ENCODE data around the gene RXRA. TPM values are rescaled to one million over a fixed set of nuclear protein-coding genes. Genes with fewer than 3 reads are reported as not detected.

Gene RXRA
- polyA plus RNA-seq, 1 experiment: 5.3 TPM

DNA sequence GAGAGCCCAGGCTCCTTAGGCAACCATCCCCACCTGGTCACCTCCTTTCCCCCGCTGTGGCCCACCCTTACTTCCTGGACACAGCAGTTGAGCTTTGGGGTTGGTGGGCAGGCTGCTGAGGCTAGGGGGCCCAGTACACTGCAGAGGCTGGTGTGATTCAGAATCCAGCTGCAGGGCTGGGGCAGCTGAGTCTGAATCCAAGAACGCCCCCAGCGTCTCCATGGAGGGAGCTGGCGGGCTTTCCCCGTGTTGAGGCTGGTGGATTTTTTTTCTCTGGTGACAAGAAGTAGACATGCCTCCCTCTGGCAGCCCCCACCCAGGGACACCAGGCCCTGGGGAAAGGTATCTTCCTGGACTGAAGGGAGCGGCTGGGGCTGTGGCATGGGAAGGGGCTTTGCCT is 104.8 kb downstream of the RXRA start:
- CTCF ChIA-PET: interaction anchor here (3.0 kb wide), 1 partner anchor 261 kb away, joined by 16 read pairs; no protein-coding TSS in a partner anchor
- H3K9me3 ChIP-seq (ENCODE audit: control insufficient read depth, insufficient read depth, low read length): no peaks in the 10 kb centered on the region; the same call in 1 of the 2 replicates
- TF ChIP-seq, protein P1, sequence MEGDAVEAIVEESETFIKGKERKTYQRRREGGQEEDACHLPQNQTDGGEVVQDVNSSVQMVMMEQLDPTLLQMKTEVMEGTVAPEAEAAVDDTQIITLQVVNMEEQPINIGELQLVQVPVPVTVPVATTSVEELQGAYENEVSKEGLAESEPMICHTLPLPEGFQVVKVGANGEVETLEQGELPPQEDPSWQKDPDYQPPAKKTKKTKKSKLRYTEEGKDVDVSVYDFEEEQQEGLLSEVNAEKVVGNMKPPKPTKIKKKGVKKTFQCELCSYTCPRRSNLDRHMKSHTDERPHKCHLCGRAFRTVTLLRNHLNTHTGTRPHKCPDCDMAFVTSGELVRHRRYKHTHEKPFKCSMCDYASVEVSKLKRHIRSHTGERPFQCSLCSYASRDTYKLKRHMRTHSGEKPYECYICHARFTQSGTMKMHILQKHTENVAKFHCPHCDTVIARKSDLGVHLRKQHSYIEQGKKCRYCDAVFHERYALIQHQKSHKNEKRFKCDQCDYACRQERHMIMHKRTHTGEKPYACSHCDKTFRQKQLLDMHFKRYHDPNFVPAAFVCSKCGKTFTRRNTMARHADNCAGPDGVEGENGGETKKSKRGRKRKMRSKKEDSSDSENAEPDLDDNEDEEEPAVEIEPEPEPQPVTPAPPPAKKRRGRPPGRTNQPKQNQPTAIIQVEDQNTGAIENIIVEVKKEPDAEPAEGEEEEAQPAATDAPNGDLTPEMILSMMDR (IDR thresholded peaks at IDR 0.05; ENCODE audit: low read depth, low read length): no peak
- no peak overlapping the region for H3K27ac ChIP-seq (ENCODE audit: low read depth, low read length)
- H3K4me3 ChIP-seq (ENCODE audit: low read depth, low read length): no peak overlapping the region
- POLR2A ChIA-PET: no interaction called here
- H3K27me3 ChIP-seq (ENCODE audit: control insufficient read depth, insufficient read depth, low read length): no peaks in the 10 kb centered on the region
- no peak for DNase-seq (ENCODE audit: low read depth, low spot score)

DNA sequence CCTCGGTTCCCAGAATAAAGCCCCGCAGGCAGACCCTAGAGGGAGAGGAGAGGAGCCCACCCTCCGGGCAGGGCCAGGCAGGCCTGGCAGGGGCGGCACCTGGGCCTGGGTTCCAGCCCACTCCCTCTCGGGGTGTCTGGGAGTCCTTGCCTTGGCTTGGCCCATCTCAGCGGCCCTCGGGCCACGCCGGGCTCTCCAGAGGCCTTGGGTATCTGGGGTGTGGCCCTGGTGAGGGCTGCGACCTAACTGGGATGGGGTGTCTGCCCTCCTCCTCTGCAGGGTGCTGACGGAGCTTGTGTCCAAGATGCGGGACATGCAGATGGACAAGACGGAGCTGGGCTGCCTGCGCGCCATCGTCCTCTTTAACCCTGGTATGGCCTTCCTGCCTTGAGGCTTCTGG is 105.4 kb downstream of the RXRA start:
- CTCF ChIA-PET: interaction anchor here (3.0 kb wide), 1 partner anchor 261 kb away, joined by 16 read pairs; no protein-coding TSS in a partner anchor
- DNase-seq (ENCODE audit: low read depth, low spot score): no peak
- POLR2A ChIA-PET: no interaction called here

DNA sequence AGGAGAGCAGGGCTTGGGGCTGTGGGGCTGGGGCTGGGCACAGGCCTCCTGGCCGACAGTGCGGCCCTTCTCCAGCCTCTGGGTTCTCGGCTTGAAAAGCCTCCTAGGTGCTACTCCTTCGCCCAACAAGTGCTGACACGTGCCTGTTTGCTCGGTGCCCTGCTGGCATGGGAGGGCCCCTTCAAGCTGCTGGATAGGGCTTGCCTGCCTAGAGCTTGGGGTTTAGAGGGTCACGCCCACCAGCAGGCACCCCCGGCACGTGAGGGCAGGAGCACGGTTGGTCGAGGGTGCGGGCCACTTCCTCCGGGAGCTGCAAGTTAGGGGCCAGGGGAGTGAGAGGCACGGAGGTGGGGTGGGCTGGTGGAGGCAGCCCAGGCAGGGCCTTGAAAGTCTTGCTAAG is 106.2 kb downstream of the RXRA start:
- ChIA-PET CTCF (interaction anchor here (0.5 to 3.0 kb wide), 3 partner anchors 10 to 262 kb away, joined by 3 to 16 read pairs (median 7); no protein-coding TSS in a partner anchor), POLR2A (interaction anchor here (0.6 to 0.9 kb wide), 3 partner anchors 9 to 269 kb away, joined by 3 read pairs; no protein-coding TSS in a partner anchor)
- TF ChIP-seq, protein P1 (IDR thresholded peaks at IDR 0.05; ENCODE audit: low read depth, low read length): no peak
- no peaks in the 10 kb centered on the region for H3K27me3 ChIP-seq (ENCODE audit: control insufficient read depth, insufficient read depth, low read length)
- no peak overlapping the region for H3K4me3 ChIP-seq (ENCODE audit: low read depth, low read length)
- no peak for DNase-seq (ENCODE audit: low read depth, low spot score)
- no peaks in the 10 kb centered on the region; the same call in 1 of the 2 replicates for H3K9me3 ChIP-seq (ENCODE audit: control insufficient read depth, insufficient read depth, low read length)
- no peak overlapping the region for H3K27ac ChIP-seq (ENCODE audit: low read depth, low read length)

More for the DNA sequence above, 105.4 kb downstream of the RXRA start:
- H3K9me3 ChIP-seq (ENCODE audit: control insufficient read depth, insufficient read depth, low read length): no peaks in the 10 kb centered on the region; the same call in 1 of the 2 replicates
- TF ChIP-seq, protein P1 (IDR thresholded peaks at IDR 0.05; ENCODE audit: low read depth, low read length): no peak
- no peaks in the 10 kb centered on the region for H3K27me3 ChIP-seq (ENCODE audit: control insufficient read depth, insufficient read depth, low read length)
- H3K4me3 ChIP-seq (ENCODE audit: low read depth, low read length): no peak overlapping the region
- no peak overlapping the region for H3K27ac ChIP-seq (ENCODE audit: low read depth, low read length)

DNA sequence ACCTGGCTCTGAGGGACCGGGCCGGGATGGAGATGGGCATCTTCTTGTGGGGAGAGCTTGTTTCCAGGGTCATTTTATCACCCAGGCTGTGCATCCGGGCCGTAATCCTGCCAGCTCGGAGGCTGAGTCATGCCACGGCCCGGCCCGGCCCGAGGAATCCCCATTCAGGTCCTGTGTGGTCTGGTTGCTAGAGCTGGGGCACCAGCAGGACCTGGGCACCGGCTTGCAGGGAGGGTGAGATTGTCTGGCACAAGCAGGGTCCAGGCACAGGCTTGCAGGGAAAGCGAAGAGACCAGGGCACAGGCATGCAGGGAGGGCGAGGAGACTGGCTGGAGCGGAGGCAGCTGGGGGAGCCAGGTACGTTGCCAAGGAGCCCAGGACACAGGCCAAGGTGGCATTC is 106.8 kb downstream of the RXRA start:
- H3K4me3 ChIP-seq (ENCODE audit: low read depth, low read length): no peak overlapping the region
- no peak overlapping the region for H3K27ac ChIP-seq (ENCODE audit: low read depth, low read length)
- CTCF ChIA-PET: interaction anchor here (0.8 to 3.0 kb wide), 3 partner anchors 10 to 265 kb away, joined by 3 to 16 read pairs (median 7); no protein-coding TSS in a partner anchor
- H3K27me3 ChIP-seq (ENCODE audit: control insufficient read depth, insufficient read depth, low read length): no peaks in the 10 kb centered on the region
- TF ChIP-seq, protein P1 (IDR thresholded peaks at IDR 0.05; ENCODE audit: low read depth, low read length): no peak
- H3K9me3 ChIP-seq (ENCODE audit: control insufficient read depth, insufficient read depth, low read length): no peaks in the 10 kb centered on the region; the same call in 1 of the 2 replicates
- POLR2A ChIA-PET: interaction anchor here (0.6 to 0.9 kb wide), 3 partner anchors 9 to 269 kb away, joined by 3 read pairs; no protein-coding TSS in a partner anchor
- no peak for DNase-seq (ENCODE audit: low read depth, low spot score)
